Heart left ventricle (tissue), 13 donors: Measurements from ENCODE around the gene SHROOM1.

Experiments used
- POLR2A ChIP-seq, 2 donors: fragments of 450-650 bp; IDR thresholded peaks; one replicate each; pipeline ENCODE4 v1.6.1; 2017; ENCODE audit warnings: antibody characterized with exemption in 2 of 2, mild to moderate bottlenecking in 2 of 2, moderate library complexity in 2 of 2
- TF ChIP-seq, protein P1 (sequence below), 12 donors: fragments of 200-600 bp; sonication (generic) in 4 of 12; IDR thresholded peaks; one replicate each; pipeline versions ENCODE4 v1.5.0 to v1.8.0; 2018 to 2022; ENCODE audit warnings: antibody characterized with exemption in 12 of 12, mild to moderate bottlenecking in 5 of 12
- donor health status: ischemic (EF 13 %, LVEDD 7.1; RV severe dilation, severe dysfunction).
- donor health status: DM: no; HTN: yes; CAD: no.
- donor health status: DM: no; HTN: no; CAD: no.
- donor health status: ischemic (EF 25% LVEDD 6.9; RV normal size, moderate dysfunction).
- donor health status: ischemic (EF 25% LVEDD 5.7; RV mildly dilated, moderate dysfunction).
- donor health status: ischemic (EF 35%, LVEDD 5.7; RV mildly dilated, moderate dysfunction).
- donor health status: nonischemic (EF 11% LVEDD 7.7; RV severe dilation, severe dysfunction).
- donor health status: DM: yes; HTN: yes; CAD: no.
- donor health status: PGD.
- donor health status: ischemic (EF 29% LVEDD 5.4; RV normal size, mild dysfunction).
- donor health status: nonischemic (EF 23%, LVEDD 6.1; RV moderate dilation, normal function).

DNA sequence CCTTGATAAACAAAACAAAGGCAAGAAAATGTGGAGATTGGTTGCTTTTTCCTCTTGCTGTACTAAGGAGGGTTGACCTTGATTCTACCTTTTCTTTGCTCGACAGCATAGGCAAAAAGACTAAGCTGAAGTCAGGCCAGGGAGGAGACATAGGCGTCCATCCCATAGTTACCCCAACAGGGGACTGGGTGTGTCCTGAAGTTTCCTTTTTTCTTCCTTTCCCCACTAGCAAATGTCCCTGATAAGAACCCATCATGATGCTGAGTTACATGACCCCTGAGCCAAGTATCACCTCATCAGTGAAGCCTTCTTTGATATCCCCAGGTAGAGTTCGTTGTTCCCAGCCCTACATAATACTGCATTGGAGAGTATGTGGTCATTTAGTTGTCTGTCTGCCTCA lies 9.9 kb upstream of the SHROOM1 start:
- TF ChIP-seq, protein P1, sequence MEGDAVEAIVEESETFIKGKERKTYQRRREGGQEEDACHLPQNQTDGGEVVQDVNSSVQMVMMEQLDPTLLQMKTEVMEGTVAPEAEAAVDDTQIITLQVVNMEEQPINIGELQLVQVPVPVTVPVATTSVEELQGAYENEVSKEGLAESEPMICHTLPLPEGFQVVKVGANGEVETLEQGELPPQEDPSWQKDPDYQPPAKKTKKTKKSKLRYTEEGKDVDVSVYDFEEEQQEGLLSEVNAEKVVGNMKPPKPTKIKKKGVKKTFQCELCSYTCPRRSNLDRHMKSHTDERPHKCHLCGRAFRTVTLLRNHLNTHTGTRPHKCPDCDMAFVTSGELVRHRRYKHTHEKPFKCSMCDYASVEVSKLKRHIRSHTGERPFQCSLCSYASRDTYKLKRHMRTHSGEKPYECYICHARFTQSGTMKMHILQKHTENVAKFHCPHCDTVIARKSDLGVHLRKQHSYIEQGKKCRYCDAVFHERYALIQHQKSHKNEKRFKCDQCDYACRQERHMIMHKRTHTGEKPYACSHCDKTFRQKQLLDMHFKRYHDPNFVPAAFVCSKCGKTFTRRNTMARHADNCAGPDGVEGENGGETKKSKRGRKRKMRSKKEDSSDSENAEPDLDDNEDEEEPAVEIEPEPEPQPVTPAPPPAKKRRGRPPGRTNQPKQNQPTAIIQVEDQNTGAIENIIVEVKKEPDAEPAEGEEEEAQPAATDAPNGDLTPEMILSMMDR (IDR thresholded peaks at IDR 0.05), result no peak
- TF ChIP-seq POLR2A (IDR thresholded peaks at IDR 0.05), result no peak
